G401 (cell line): ENCODE results near the gene HSD11B1L. TPM values are rescaled to one million over a fixed set of nuclear protein-coding genes. Genes with fewer than 3 reads are reported as not detected.
A peak's percentile ranks its signal among the peaks of the same experiment; 100 is the strongest.
"Not testable (repeated sequence)": the region's sequence is repeated elsewhere in the genome, so short reads cannot be mapped to it uniquely, and the experiment has no call there.

ENCODE experiments used
- DNase-seq: peaks from one replicate; pipeline ENCODE4 v3.0.0-alpha.2; 2015; ENCODE audit warnings: low spot score
- in situ Hi-C: cut with HindIII; loops from 2 replicates; pipeline ENCODE4 v1.10.0; 2016; ENCODE audit warnings: low sequenced_read_pairs, mixed read lengths
- total RNA-seq: library from RNA; depleted of rRNA; stranded (reverse); fragments of >200 nt; shearing (Covaris generic); gene quantifications from 2 replicates; pipeline ENCODE4 v1.2.3, GENCODE V29; 2014

Gene HSD11B1L
- total RNA-seq, 1 experiment from 2014 or later: 15.1 TPM

GRCh38 chr19:5683177-5683886 lies 2.5 kb downstream of the HSD11B1L start:
- in situ Hi-C loops: no loop called here
- DNase-seq: no peak

GRCh38 chr19:5684694-5685430 lies 4.0 kb downstream of the HSD11B1L start:
- in situ Hi-C loops: no loop called here
- DNase-seq: no peak

- in situ Hi-C loops: no loop called here
- DNase-seq: no peak
These were observed 5.5 kb downstream of the HSD11B1L start for GRCh38 chr19:5686326-5686646.

- DNase-seq: peak; percentile 86
- in situ Hi-C loops: no loop called here
These were observed 6.0 kb downstream of the HSD11B1L start for GRCh38 chr19:5686647-5687359.

- in situ Hi-C loops: no loop called here
- no peak for DNase-seq
These were observed 6.8 kb downstream of the HSD11B1L start for GRCh38 chr19:5687360-5688198.

GRCh38 chr19:5688262-5688881 lies 7.5 kb downstream of the HSD11B1L start:
- DNase-seq, in situ Hi-C loops: not testable (repeated sequence)

- in situ Hi-C loops: no loop called here
- peak; percentile 93 for DNase-seq
These were observed 9.5 kb downstream of the HSD11B1L start, which contains the start of gene RPL36 for GRCh38 chr19:5690125-5690954. RPL36 (plus strand) TSS chr19:5690295; CDS start chr19:5690508, 213 bp downstream.

- in situ Hi-C loops: no loop called here
- DNase-seq: peak; percentile 46
These were observed 10.4 kb downstream of the HSD11B1L start for GRCh38 chr19:5690955-5691821.

- DNase-seq: peak; percentile 46
These were observed 11.2 kb downstream of the HSD11B1L start for GRCh38 chr19:5691822-5692722.

GRCh38 chr19:5692723-5693194 lies 11.9 kb downstream of the HSD11B1L start:
- no peak for DNase-seq
- in situ Hi-C loops: no loop called here

More at GRCh38 chr19:5691822-5692722, 11.2 kb downstream of the HSD11B1L start:
- in situ Hi-C loops: no loop called here

- DNase-seq: no peak
- in situ Hi-C loops: no loop called here
These were observed 12.7 kb downstream of the HSD11B1L start for GRCh38 chr19:5693195-5694166.

- DNase-seq: no peak
- in situ Hi-C loops: no loop called here
These were observed 13.5 kb downstream of the HSD11B1L start for GRCh38 chr19:5694167-5694955.

GRCh38 chr19:5694956-5695648 lies 14.3 kb downstream of the HSD11B1L start:
- no peak for DNase-seq
- in situ Hi-C loops: no loop called here
